ENCODE results near the gene ATP9B. TPM values are rescaled to one million over a fixed set of nuclear protein-coding genes. Genes with fewer than 3 reads are reported as not detected.

ATP9B gene
- total RNA-seq, 1 donor from 2014 or later: 15.8 TPM

GRCh38 chr18:79210002-79210910 lies 141.1 kb downstream of the ATP9B start:
- H3K9me3 Mint-ChIP-seq (ENCODE audit: low read depth): no peaks in the 10 kb centered on the region
- H3K36me3 Mint-ChIP-seq (ENCODE audit: low read depth): peaks cover 7% of the 10 kb centered on the region
- no peaks in the 10 kb centered on the region for H3K27me3 Mint-ChIP-seq (ENCODE audit: low read depth)
- TF ChIP-seq, protein P1, sequence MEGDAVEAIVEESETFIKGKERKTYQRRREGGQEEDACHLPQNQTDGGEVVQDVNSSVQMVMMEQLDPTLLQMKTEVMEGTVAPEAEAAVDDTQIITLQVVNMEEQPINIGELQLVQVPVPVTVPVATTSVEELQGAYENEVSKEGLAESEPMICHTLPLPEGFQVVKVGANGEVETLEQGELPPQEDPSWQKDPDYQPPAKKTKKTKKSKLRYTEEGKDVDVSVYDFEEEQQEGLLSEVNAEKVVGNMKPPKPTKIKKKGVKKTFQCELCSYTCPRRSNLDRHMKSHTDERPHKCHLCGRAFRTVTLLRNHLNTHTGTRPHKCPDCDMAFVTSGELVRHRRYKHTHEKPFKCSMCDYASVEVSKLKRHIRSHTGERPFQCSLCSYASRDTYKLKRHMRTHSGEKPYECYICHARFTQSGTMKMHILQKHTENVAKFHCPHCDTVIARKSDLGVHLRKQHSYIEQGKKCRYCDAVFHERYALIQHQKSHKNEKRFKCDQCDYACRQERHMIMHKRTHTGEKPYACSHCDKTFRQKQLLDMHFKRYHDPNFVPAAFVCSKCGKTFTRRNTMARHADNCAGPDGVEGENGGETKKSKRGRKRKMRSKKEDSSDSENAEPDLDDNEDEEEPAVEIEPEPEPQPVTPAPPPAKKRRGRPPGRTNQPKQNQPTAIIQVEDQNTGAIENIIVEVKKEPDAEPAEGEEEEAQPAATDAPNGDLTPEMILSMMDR (IDR thresholded peaks at IDR 0.05): no peak
- no peak overlapping the region for H3K4me3 Mint-ChIP-seq (ENCODE audit: unreplicated experiment)
- H3K27ac Mint-ChIP-seq (ENCODE audit: unreplicated experiment): peak overlapping the region; percentile 49
- H3K4me1 Mint-ChIP-seq (ENCODE audit: low read depth): peaks cover 3% of the 10 kb centered on the region
- no peak for DNase-seq (ENCODE audit: low spot score)

DNA sequence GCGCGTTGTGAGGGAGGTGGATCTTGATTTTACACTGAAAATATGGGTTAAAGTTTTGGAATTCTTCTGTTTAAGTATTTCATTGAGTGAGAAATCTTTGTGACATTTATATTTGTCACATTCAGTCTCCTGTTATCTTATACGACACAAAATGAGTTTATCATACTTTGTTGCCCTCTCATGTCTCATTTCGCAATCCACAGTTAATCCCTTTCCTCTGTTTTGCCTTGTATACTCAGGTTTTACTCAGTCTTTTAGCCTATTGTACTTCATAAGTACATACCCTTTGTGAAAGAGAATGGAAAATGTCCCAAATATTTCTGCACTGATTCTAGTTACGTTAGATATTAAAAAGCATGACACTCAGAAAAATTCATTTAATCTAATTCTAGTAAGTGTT lies 142.7 kb downstream of the ATP9B start:
- H3K36me3 Mint-ChIP-seq (ENCODE audit: low read depth): peaks cover 7% of the 10 kb centered on the region
- H3K4me1 Mint-ChIP-seq (ENCODE audit: low read depth): peaks cover 3% of the 10 kb centered on the region
- no peaks in the 10 kb centered on the region for H3K9me3 Mint-ChIP-seq (ENCODE audit: low read depth)
- H3K27ac Mint-ChIP-seq (ENCODE audit: unreplicated experiment): peak overlapping the region; percentile 5
- no peaks in the 10 kb centered on the region for H3K27me3 Mint-ChIP-seq (ENCODE audit: low read depth)
- no peak overlapping the region for H3K4me3 Mint-ChIP-seq (ENCODE audit: unreplicated experiment)
- no peak for DNase-seq (ENCODE audit: low spot score)
- TF ChIP-seq, protein P1 (IDR thresholded peaks at IDR 0.05): no peak

- TF ChIP-seq, protein P1 (IDR thresholded peaks at IDR 0.05): no peak
- H3K4me3 Mint-ChIP-seq (ENCODE audit: unreplicated experiment): no peak overlapping the region
- H3K36me3 Mint-ChIP-seq (ENCODE audit: low read depth): peaks cover 2% of the 10 kb centered on the region
- no peak overlapping the region for H3K27ac Mint-ChIP-seq (ENCODE audit: unreplicated experiment)
- H3K27me3 Mint-ChIP-seq (ENCODE audit: low read depth): no peaks in the 10 kb centered on the region
- DNase-seq (ENCODE audit: low spot score): no peak
- no peaks in the 10 kb centered on the region for H3K9me3 Mint-ChIP-seq (ENCODE audit: low read depth)
- H3K4me1 Mint-ChIP-seq (ENCODE audit: low read depth): peaks cover 3% of the 10 kb centered on the region
Measured at GRCh38 chr18:79214056-79214455, 144.9 kb downstream of the ATP9B start.

- TF ChIP-seq, protein P1 (IDR thresholded peaks at IDR 0.05): no peak
- Mint-ChIP-seq H3K27me3 (ENCODE audit: low read depth) (no peaks in the 10 kb centered on the region), H3K4me1 (ENCODE audit: low read depth) (peaks cover 3% of the 10 kb centered on the region), H3K9me3 (ENCODE audit: low read depth) (no peaks in the 10 kb centered on the region), H3K27ac (ENCODE audit: unreplicated experiment) (no peak overlapping the region), H3K36me3 (ENCODE audit: low read depth) (peaks cover 2% of the 10 kb centered on the region), H3K4me3 (ENCODE audit: unreplicated experiment) (no peak overlapping the region)
- DNase-seq (ENCODE audit: low spot score): no peak
Measured at GRCh38 chr18:79216176-79216575, 147.0 kb downstream of the ATP9B start.

DNA sequence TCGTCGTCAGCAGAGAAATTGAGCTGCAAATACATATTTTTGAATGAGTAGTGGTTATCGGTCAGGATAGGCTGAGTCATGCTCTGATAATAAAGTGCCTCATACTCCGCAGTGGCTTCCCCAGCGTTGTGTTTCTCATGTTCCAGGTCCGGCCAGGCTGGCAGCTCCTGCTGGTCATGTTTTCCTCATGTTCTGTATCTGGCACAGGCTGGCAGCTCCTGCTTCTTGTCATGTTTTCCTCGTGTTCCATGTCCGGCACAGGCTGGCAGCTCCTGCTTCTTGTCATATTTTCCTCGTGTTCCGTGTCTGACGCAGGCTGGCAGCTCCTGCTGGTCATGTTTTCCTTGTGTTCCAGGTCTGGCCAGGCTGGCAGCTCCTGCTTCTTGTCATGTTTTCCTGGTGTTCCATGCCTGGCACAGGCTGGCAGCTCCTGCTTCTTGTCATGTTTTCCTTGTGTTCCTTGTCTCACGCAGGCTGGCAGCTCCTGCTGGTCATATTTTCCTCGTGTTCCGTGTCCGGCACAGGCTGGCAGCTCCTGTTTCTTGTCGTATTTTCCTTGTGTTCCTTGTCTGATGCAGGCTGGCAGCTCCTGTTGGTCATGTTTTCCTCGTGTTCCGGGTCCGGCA lies 148.9 kb downstream of the ATP9B start:
- DNase-seq (ENCODE audit: low spot score): no peak
- peaks cover 2% of the 10 kb centered on the region for H3K36me3 Mint-ChIP-seq (ENCODE audit: low read depth)
- H3K9me3 Mint-ChIP-seq (ENCODE audit: low read depth): no peaks in the 10 kb centered on the region
- H3K4me3 Mint-ChIP-seq (ENCODE audit: unreplicated experiment): no peak overlapping the region
- TF ChIP-seq, protein P1 (IDR thresholded peaks at IDR 0.05): no peak
- no peaks in the 10 kb centered on the region for H3K27me3 Mint-ChIP-seq (ENCODE audit: low read depth)
- no peak overlapping the region for H3K27ac Mint-ChIP-seq (ENCODE audit: unreplicated experiment)
- H3K4me1 Mint-ChIP-seq (ENCODE audit: low read depth): peaks cover 3% of the 10 kb centered on the region

Measured in chondrocyte (in vitro differentiated cells).